ENCODE results near the gene PRKAR2A.
"Not testable (repeated sequence)": the region's sequence is repeated elsewhere in the genome, so short reads cannot be mapped to it uniquely, and the experiment has no call there.

PRKAR2A gene

GRCh38 chr3:48820612-48821324 is 26.9 kb downstream of the PRKAR2A start:
- Histone ChIP-seq H3K4me3 (ENCODE audit: low read depth, low read length) (no peak overlapping the region), H3K27ac (no peak overlapping the region), H3K36me3 (replicated peaks) (no peaks in the 10 kb centered on the region), H3K27me3 (replicated peaks) (no peaks in the 10 kb centered on the region)
- in situ Hi-C loops (cut with HindIII; ENCODE audit: low pct_ligation_motif_present, low sequenced_read_pairs) = no loop called here
- peak; percentile 17 for DNase-seq
- TF ChIP-seq CTCF (IDR thresholded peaks at IDR 0.05; ENCODE audit: low read depth, low read length, missing control alignments) = no peak

GRCh38 chr3:48819234-48820221 is 28.1 kb downstream of the PRKAR2A start:
- no peak for TF ChIP-seq CTCF (IDR thresholded peaks at IDR 0.05; ENCODE audit: low read depth, low read length, missing control alignments)
- H3K27me3 ChIP-seq (replicated peaks) = no peaks in the 10 kb centered on the region
- no peak overlapping the region for H3K27ac ChIP-seq
- no peaks in the 10 kb centered on the region for H3K36me3 ChIP-seq (replicated peaks)
- no peak overlapping the region for H3K4me3 ChIP-seq (ENCODE audit: low read depth, low read length)
- in situ Hi-C loops (cut with HindIII; ENCODE audit: low pct_ligation_motif_present, low sequenced_read_pairs) = no loop called here
- DNase-seq = no peak

DNA sequence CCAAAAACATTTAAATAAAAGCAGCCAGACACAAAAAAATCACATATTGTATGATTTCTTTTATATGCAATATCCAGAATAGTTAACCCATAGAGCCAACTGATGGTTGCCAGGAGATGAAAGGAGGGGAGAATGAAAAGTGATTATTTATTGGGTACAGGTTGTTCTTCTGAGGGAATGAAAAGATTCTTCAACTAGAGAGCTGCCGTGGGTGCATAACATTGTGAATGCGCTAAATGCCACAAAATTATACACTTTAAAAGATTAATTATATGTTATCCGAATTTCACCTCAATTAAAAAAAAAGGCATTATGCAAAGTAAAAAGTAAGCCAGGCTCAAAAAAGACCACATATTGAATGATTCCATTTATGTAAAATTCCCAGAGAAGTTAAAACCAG is 36.1 kb downstream of the PRKAR2A start:
- TF ChIP-seq CTCF (IDR thresholded peaks at IDR 0.05; ENCODE audit: low read depth, low read length, missing control alignments) = no peak
- in situ Hi-C loops (cut with HindIII; ENCODE audit: low pct_ligation_motif_present, low sequenced_read_pairs) = no loop called here
- DNase-seq = no peak
- Histone ChIP-seq H3K4me3 (ENCODE audit: low read depth, low read length) (no peak overlapping the region), H3K27ac (no peak overlapping the region), H3K27me3 (replicated peaks) (no peaks in the 10 kb centered on the region), H3K36me3 (replicated peaks) (no peaks in the 10 kb centered on the region)

DNA sequence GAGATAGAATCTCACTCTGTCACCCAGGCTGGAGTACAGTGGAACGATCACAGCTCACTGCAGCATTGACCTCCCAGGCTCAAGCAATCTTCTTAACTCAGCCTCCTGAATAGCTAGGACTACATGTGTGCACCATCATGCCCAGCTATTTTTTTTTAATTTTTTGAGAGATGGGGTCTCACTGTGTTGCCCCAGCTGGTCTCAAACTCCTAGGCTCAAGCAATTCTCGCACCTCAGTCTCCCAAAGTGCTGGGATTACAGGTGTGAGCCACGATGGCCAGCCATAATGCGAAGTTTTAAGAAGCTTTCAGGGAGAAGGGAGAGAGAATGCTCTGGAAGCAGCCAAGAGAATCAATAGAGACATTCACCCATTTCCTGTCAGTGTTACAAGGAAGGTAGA is 42.7 kb downstream of the PRKAR2A start:
- Histone ChIP-seq H3K4me3 (ENCODE audit: low read depth, low read length) (no peak overlapping the region), H3K27me3 (replicated peaks) (no peaks in the 10 kb centered on the region), H3K36me3 (replicated peaks) (no peaks in the 10 kb centered on the region), H3K27ac (no peak overlapping the region)
- no peak for DNase-seq
- in situ Hi-C loops (cut with HindIII; ENCODE audit: low pct_ligation_motif_present, low sequenced_read_pairs) = no loop called here
- no peak for TF ChIP-seq CTCF (IDR thresholded peaks at IDR 0.05; ENCODE audit: low read depth, low read length, missing control alignments)

DNA sequence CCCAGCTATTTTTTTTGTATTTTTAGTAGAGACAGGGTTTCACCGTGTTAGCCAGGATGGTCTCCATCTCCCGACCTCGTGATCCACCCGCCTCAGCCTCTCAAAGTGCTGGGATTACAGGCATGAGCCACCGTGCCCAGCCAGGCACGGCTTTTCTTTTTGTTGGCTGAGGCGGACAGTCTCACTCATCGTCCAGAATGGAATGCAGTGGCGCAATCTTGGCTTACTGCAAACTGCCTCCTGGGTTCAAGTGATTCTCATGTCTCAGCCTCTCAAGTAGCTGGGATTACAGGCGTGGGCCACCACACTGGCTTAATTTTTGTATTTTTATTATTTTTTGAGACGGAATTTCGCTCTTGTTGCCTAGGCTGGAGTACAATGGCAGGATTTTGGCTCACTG is 46.8 kb downstream of the PRKAR2A start:
- H3K4me3 ChIP-seq (ENCODE audit: low read depth, low read length); in situ Hi-C loops (cut with HindIII; ENCODE audit: low pct_ligation_motif_present, low sequenced_read_pairs); DNase-seq; H3K36me3 ChIP-seq (replicated peaks); H3K27ac ChIP-seq; H3K27me3 ChIP-seq (replicated peaks): not testable (repeated sequence)

- DNase-seq = no peak
- TF ChIP-seq CTCF (IDR thresholded peaks at IDR 0.05; ENCODE audit: low read depth, low read length, missing control alignments) = no peak
- in situ Hi-C loops (cut with HindIII; ENCODE audit: low pct_ligation_motif_present, low sequenced_read_pairs) = no loop called here
These were observed 48.7 kb downstream of the PRKAR2A start for GRCh38 chr3:48798998-48799397.

More at GRCh38 chr3:48798998-48799397, 48.7 kb downstream of the PRKAR2A start:
- Histone ChIP-seq H3K4me3 (ENCODE audit: low read depth, low read length) (no peak overlapping the region), H3K36me3 (replicated peaks) (no peaks in the 10 kb centered on the region), H3K27me3 (replicated peaks) (no peaks in the 10 kb centered on the region), H3K27ac (no peak overlapping the region)
